ENCODE data around the gene ZNF311. TPM values are rescaled to one million over a fixed set of nuclear protein-coding genes. Genes with fewer than 3 reads are reported as not detected.
A peak's percentile ranks its signal among the peaks of the same experiment; 100 is the strongest.

ZNF311 gene
- 1.5 TPM for total RNA-seq

- peak; percentile 93 for DNase-seq
These were observed at the start of gene ZNF311 for GRCh38 chr6:29005183-29005885. TSS of gene ZNF311 (minus strand) at chr6:29005315. CDS start at chr6:29003954, 1,361 bp downstream.

DNA sequence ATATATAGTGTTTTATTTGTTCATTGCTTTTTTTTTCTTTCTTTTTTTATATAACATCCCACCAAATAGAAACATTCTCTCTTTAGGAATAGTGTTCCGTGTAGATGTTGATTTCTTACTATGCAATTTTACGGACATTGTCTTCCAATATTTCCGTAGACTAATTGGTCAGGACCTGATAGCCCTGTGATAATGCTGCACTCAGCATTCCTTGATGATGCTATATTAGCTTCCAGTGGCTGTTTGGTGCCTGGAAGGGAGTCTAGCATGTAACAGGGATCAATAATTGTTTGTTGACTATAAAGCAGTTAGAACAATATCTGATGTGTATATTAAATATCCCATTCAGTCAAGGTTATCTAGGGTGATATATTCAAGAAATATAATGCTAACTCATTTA, 46.6 kb upstream of the ZNF311 start:
- no peak for DNase-seq

DNA sequence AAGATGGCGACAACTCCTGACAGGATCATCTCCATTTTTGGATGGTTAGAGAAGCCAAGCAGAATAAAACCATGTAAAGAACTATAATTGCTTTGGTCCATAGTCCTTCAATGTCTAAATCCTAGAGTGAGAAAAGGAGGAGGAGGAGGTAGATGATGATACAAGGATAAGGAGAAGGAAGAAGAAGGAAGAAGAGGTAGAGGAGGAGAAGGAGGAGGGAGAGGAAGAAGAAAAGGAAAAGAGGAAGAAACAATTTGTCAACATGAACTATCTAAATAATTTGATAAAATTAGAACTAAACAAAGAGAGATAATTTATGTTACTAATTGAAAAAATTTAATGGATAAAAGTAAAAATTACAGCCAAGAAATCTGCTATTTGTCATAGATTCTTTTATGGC, 40.0 kb upstream of the ZNF311 start, which contains the start of gene OR2W1:
OR2W1 (minus strand) TSS at position 101 of the 400 bp plus-strand sequence; CDS start at position 101, 0 bp downstream.
- DNase-seq = no peak

DNA sequence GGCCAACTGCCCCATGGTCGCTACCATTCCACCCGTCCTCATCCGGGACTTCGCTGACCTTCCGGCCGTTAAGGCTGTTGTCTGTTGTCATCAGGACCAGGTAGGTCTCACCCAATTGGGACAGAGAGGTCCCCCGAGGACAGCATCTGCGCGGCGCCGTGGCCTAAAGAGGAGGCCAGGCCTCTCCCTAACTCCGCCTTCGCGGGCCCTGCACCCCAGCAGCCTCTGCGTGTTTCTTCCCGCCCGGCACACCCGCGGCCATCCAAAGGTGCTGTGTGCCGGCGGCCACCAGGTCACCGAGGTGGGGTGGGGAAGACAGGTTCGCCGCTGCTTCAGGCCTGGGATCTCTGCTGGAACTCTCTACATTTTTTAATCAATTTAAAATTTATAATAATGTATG, 30.8 kb upstream of the ZNF311 start:
- DNase-seq = no peak

DNA sequence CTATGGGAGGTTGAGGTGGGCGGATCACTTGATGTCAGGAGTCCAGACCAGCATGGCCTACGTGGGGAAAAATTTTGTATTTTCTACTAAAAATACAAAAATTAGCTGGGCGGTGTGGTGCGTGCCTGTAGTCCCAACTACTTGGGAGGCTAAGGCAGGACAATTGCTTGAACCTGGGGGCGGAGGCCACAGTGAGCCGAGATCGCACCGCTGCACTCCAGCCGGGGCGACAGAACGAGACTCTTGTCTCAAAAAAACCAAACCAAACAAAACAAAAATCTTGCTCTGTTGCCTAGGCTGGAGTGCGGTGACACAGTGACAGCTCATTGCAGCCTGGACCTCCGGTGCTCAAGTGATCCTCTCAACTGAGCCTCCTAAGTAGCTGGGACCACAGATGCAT, 23.7 kb upstream of the ZNF311 start:
- DNase-seq = no peak

GRCh38 chr6:29025927-29026585, 20.9 kb upstream of the ZNF311 start:
- DNase-seq = no peak

- no peak for DNase-seq
These were observed 16.3 kb upstream of the ZNF311 start for GRCh38 chr6:29021434-29021833.

- DNase-seq = no peak
These were observed 14.5 kb upstream of the ZNF311 start for GRCh38 chr6:29019629-29020028.

DNA sequence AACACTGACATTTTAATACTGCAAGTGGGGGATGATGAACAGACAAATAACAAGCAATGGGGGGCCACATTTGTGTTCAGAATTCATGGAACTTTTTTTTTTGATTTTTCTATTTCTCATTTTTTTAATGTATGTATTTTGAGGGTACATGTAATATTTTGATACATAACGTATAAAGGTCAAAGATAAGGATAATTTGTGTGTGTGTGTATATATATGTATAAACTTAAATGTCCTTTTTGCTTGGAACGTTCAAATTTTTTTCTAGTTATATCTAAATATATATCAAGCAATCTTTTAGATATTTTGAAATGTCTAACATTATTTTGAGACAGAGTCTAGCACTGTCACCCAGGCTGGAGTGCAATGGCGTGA, 12.3 kb upstream of the ZNF311 start:
- no peak for DNase-seq

- DNase-seq = peak; percentile 90
These were observed 11.7 kb upstream of the ZNF311 start for GRCh38 chr6:29016559-29017427.

DNA sequence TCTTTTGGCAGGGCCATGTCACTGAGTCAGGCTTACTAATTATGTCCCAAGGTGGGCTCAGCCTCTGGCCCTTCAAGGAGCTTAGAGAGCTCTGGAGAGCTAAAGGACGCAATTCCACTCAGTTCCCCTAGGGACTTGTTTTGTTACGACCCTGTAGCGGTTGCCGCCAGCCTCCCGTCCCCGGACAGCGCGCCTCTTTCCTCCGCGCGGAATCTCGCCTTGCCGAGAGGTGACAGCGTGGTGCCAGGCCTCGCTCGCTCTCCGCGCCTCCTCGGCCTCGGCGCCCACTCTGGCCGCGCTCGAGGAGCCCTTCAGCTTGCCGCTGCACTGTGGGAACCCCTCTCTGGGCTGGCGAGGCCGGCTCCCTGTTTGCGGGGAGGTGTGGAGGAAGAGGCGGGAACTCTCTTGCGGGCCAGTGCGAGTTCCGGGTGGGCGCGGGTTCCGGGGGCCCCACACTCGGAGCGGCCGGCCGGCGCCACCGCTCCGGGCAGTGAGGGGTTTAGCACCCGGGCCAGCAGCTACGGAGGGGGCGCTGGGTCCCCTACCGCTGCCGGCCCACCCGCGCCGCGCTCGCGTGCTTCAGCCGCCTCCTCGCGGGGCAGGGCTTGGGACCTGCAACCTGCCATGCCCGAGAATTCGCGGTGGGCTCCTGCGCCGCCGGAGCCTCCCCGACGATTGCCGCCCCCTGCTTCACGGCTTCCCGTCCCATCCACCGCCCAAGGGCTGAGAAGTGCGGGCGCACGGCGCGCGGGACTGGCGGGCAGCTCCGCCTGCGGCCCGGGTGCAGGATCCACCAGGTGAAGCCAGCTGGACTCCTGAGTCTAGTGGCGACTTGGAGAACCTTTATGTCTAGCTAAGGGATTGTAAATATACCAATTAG, 9.9 kb upstream of the ZNF311 start:
- no peak for DNase-seq

- DNase-seq = peak; percentile 87
These were observed 6.2 kb upstream of the ZNF311 start for GRCh38 chr6:29011276-29011734.

DNA sequence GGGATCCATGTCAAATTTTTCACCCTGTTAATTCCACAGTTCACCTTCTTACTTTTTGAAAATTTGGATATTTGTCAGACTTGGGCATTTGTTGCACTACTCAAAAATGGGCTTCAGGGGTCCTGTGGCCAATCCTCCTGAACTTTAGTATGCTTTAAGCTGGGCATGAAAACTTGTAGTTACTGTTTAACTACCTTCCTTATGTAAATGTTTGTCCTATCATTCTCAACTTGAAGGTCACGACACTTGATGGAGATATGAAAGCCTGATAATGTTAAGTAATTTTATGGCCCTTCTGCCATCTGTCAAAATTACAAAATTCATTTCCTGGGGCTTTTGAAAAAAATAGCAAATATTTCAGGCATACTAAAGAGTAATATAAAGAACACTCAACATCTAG, 4.2 kb upstream of the ZNF311 start:
- DNase-seq = no peak

DNA sequence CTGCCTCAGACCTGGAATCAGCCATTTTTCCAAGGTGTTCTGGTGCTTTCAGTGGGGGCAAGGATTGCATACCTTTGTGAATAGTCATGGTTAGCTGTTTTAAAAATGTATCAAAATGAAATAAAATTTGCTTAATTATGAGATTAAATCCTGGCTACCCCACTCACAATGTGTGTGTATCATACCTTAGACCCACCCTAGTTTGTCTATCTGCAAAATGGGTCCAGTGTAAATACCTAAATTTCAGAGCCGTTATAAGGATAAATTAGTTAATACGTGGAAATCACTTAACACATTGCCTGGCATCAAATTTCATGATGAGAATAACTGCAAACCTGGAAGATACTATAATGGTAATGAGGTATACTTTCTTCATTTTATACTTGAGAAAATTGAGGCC, 3.0 kb upstream of the ZNF311 start:
- no peak for DNase-seq

- no peak for DNase-seq
These were observed 8.1 kb downstream of the ZNF311 start for GRCh38 chr6:28996844-28997510.

DNA sequence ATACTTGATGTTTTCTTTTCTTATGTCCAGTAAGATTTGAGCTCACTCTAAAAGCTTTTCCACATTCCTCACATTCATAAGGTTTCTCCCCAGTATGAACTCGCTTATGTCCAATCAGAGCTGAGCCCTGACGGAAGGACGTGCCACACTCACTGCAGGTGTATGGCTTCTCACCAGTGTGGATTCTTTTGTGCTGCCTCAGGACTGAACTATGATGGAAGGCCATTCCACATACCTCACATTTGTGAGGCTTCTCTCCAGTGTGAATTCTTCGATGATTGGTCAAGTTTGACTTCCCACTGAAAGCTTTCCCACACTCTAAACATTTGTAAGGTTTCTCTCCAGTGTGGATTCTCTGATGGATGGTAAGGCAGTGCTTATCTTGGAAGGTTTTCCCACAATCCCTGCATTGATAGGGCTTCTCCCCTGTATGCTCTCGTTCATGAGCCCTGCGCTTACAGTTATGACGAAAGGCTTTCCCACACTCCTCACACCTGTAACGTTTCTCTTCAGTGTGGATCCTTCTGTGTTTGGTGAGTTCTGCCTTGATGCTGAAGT, 9.9 kb downstream of the ZNF311 start:
- no peak for DNase-seq

DNA sequence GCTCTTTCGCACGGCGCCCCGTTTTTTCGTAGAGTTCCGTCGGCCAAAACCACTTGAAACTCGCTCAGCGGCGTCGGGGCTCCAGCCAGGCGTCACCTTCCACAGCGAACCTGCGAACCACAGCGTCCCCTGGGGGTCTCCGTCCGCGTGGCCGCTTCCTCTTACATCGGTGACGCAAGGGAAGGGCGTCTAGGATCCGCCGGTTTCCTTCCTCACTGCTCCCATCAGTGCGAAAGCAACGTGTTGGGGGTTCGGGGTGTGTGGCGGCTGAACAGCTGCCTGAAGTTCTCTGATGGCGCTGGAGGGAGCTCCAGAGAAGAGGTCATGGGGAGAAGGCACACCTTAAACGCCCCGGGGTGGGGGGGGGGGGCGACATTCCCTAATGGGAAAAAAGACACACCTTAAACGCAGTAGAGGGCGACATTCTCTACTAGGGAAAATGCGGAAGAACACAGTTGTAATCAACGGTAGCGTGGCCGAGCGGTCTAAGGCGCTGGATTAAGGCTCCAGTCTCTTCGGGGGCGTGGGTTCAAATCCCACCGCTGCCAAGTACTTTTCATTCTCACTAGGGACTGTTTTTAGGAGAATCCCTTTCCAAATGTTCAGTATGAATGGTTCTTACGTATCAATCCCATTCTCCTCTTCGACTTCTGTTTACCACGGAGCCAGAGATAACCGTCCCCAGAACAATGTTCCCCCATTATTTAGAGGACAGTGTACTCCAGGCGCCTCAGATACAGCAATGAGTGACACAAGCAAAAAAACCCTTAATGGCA, 16.4 kb downstream of the ZNF311 start:
- peak; percentile 72 for DNase-seq

DNA sequence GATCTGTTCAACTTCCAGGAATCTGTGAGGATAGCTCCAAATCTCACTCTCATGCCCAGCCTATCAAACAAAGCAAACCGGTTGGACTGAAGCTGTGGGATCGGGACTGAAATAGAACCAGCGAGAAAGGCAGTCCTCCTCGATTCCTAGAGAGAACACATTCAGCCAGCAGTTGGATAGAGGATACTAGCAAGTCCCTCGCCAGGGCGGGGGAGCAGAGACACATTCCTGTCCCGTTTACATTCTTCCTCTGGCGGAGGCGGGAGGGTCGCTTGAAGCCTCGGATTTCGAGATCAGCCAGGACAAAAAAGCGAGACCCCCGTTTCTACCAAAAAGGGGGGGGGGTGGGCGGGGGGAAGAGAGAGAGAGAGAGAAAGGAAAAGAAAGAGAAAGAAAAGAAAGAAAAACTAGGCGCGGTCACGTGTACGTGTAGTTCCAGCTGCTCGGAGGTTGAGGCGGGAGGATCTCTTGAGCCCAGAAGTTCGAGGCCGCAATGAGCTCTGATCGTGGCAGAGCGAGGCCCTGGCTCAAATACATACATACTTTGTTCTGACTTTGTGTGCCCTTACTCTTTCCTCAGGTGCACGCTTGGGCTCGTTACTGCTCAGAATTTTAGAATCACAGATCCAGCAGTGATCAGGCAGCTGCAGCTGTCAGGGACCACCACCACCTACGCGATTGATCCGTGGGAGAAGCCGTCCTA, 19.5 kb downstream of the ZNF311 start:
- peak; percentile 98 for DNase-seq

DNA sequence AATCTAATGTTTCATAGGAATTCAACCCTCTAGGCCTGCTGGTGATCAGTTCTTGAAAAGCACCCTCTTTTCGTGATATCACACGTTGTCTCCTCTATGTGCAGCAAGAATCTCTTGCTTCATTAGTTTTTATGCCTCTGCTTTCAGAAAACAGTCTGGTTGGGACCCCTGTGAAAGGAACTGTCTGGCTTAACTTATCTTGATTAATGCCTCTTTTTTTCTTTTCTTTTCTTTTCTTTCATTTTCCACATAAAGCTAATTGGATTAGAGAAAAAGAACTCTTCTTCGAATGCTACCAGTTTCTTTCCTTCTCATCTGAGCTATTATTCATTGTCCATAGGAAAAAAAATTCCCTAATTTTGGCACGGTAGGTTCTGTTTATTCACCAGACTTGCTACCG, 21.3 kb downstream of the ZNF311 start:
- DNase-seq = no peak

All from tongue (tissue), 2 donors.